ENCODE measurements around the gene NCAN.

The NCAN gene

DNA sequence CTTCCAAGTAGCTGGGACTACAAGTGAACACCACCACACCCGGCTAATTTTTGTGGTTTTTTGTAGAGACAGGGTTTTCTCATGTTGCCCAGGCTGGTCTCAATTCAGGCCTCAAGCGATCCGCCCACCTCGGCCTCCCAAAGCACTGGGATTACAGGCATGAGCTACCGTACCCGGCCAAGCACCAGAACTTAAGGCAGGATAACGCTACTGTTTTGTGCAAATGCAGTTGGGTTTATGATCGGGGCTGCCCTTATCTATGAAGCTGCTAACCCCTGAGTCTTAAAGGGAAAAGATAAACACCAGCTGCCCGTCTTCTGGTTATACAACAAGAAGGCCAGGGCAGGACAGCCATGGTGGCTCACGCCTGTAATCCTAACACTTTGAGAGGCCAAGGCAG is 73.9 kb downstream of the NCAN start:
- no peak for DNase-seq (ENCODE audit: low spot score)

DNA sequence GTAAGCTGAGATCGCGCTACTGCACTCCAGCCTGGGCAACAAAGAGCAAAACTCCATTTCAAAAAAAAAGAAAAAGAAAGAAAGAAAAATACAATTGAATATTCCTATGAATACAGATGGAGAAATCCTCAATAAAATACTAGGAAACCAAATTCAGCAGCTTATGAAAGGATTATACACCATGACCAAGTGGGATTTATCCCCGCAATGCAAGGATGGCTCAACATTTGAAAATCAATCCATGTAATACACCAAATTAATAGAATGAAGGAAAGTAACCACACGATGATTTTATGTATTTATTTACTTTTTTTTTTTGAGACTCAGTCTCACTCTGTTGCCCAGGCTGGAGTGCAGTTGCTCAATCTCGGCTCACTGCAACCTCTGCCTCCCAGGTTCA is 80.8 kb downstream of the NCAN start:
- no peak for DNase-seq (ENCODE audit: low spot score)

DNA sequence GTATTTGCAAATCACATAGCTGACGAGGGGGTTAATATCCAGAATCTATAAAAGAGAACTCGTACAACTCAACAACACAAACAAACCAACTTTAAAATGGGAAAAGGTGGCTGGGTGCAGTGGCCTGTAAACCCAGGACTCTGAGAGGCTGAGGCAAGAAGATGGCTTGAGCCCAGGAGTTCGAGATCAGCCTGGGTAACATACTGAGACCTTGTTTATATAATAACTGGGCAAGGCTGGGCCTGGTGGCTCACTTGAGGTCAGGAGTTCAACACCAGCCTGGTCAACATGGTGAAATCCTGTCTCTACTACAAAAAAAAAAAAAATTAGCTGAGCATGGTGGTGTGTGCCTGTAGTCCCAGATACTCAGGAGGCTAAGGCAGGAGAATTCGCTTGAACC is 83.2 kb downstream of the NCAN start:
- no peak for DNase-seq (ENCODE audit: low spot score)

DNA sequence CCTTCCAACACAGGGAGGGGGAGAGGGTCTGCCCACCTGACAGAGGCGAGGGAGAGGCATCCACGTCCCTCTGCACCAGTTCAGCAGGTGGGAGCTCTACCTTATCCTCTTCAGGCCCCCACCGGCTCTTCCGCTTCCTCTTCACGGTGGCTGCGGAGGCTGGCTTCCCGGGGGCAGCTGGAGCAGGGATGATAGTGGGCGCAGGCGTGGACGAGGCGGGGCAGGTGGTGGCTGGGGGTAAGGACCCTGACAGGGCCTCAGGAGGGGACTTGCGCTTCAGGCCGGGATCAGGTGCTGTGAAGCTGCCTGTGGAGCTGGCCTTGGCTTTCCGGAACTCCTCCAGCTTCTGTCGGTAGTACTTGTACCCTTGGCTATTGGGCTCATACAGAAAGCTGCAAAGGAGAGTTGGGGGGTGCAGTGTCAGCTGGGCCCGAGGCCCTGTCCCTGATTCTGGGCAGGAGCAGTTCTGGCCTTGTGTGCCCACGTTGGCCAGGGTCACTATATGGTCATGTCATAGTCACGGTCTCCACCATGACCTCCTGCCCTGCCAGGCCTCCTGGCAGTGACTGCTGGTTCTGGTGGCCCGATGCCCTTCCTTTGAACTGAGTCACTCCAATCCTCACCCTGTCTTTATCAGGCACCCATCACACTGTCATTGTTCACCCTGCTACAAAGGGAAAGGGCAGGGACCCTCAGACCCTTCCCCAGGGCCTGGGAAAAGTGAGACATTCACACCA is 85.4 kb downstream of the NCAN start:
- DNase-seq (ENCODE audit: low spot score) = no peak

DNA sequence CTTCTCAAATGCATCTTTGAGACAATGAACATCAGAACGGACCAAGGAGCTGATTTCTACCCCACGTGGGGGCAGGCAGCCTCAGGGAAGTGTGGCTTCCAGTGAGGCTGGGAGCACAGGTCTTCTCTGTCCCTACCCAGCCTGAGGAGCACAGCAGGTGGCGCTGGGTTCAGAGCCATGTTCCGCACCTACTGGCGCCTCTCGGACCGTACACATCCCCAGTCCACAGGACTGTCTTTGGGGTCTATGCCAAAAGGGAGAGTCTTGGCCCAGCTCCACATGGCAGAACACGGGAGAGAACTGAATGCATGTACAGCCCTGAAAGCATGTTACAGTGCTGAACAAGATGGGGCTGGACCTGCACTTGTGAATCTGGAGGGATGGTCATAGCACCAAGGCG is 86.0 kb downstream of the NCAN start:
- no peak for DNase-seq (ENCODE audit: low spot score)

DNA sequence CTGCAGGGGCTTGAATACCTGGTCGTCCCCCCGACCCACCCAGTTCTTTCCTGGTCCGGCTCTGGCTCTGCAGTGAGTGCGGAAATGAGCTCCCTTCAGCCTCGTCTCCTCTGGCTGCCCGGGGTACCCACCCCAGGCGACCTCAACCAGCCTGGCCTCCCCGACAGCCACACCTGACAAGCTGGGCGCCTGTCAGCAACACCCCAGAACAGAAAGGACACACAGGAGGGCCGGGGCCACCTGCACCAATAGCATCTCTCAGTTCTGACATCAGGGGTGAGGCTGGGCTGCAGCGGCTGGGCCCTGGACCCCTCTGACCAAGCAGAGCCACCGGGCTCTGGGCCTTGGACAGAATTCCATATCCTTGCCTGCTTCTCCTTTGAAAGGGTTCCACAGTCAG is 88.9 kb downstream of the NCAN start:
- no peak for DNase-seq (ENCODE audit: low spot score)

All from putamen (tissue), 1 donor.